Measurements from ENCODE around the gene SYNC. TPM values are rescaled to one million over a fixed set of nuclear protein-coding genes. Genes with fewer than 3 reads are reported as not detected.

The SYNC gene
- total and polyA plus RNA-seq, 10 of the 15 experiments (the other 5 are each of a cell fraction or from before 2014, with no cell fraction given), result 0.04 to 0.12 (median 0.05) TPM; not detected in 7

DNA sequence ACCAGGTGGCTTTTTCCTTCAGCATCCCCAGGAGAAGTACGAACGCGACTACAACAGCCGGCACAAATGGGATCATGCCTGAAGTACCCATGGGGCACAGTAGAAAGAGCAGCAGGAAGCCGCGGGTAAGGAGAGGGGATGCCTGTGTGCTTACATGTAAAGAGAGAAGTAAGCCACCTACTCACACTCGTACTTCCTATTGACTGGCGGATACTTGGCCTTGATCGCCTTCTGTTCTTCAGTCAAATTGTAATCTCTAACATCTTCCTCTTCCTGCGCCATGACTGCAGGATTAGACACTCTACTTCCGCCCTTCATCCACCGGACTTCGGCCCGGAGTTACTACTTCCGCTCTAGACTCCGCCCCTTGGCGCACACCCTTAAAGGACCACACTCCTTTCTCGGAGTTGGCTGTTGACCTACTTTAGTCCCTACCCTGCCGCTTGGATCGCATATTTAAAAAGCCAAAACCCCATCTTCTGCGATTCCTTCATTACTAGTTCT is 52.3 kb downstream of the SYNC start, which contains the start of gene ZBTB8OS (continued):
- TF ChIP-seq, protein P1, sequence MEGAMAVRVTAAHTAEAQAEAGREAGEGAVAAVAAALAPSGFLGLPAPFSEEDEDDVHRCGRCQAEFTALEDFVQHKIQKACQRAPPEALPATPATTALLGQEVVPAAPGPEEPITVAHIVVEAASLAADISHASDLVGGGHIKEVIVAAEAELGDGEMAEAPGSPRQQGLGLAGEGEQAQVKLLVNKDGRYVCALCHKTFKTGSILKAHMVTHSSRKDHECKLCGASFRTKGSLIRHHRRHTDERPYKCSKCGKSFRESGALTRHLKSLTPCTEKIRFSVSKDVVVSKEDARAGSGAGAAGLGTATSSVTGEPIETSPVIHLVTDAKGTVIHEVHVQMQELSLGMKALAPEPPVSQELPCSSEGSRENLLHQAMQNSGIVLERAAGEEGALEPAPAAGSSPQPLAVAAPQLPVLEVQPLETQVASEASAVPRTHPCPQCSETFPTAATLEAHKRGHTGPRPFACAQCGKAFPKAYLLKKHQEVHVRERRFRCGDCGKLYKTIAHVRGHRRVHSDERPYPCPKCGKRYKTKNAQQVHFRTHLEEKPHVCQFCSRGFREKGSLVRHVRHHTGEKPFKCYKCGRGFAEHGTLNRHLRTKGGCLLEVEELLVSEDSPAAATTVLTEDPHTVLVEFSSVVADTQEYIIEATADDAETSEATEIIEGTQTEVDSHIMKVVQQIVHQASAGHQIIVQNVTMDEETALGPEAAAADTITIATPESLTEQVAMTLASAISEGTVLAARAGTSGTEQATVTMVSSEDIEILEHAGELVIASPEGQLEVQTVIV (IDR thresholded peaks at IDR 0.05; ENCODE audit: borderline replicate concordance, partially characterized antibody), result peak; percentile 80
- TF ChIP-seq IRF3 (IDR thresholded peaks at IDR 0.05) (no peak), PAX8 (IDR thresholded peaks at IDR 0.05) (no peak), SUPT20H (IDR thresholded peaks at IDR 0.05; ENCODE audit: borderline replicate concordance, control insufficient read depth, low read depth, low read length) (no peak), EZH2 (IDR thresholded peaks at IDR 0.05; ENCODE audit: borderline replicate concordance, control insufficient read depth, low read depth, low read length) (no peak), ZNF384 (IDR thresholded peaks at IDR 0.05; ENCODE audit: borderline replicate concordance, low read depth, low read length) (no peak), TBL1XR1 (IDR thresholded peaks at IDR 0.05; ENCODE audit: low read depth, low read length) (no peak), NFIC (IDR thresholded peaks at IDR 0.05; ENCODE audit: low read depth, low read length) (no peak), HSF1 (IDR thresholded peaks at IDR 0.05; ENCODE audit: low read depth, low read length) (no peak), HCFC1 (IDR thresholded peaks at IDR 0.05; ENCODE audit: low read length) (peak; percentile 76), POLR2AphosphoS2 (IDR thresholded peaks at IDR 0.05; ENCODE audit: low read depth, low read length) (peak; percentile 81; the same call in 1 of the 2 replicates), ZNF592 (IDR thresholded peaks at IDR 0.05) (no peak), CTCF (IDR thresholded peaks at IDR 0.05 in 2 of 3, conservative IDR thresholded peaks at IDR 0.05 in 1 of 3; ENCODE audit: control insufficient read depth in 2 of 3, extremely low read depth in 1 of 3, insufficient read depth in 1 of 3, low read depth in 3 of 3, low read length in 3 of 3) (no peak)
- TF ChIP-seq, protein P2, sequence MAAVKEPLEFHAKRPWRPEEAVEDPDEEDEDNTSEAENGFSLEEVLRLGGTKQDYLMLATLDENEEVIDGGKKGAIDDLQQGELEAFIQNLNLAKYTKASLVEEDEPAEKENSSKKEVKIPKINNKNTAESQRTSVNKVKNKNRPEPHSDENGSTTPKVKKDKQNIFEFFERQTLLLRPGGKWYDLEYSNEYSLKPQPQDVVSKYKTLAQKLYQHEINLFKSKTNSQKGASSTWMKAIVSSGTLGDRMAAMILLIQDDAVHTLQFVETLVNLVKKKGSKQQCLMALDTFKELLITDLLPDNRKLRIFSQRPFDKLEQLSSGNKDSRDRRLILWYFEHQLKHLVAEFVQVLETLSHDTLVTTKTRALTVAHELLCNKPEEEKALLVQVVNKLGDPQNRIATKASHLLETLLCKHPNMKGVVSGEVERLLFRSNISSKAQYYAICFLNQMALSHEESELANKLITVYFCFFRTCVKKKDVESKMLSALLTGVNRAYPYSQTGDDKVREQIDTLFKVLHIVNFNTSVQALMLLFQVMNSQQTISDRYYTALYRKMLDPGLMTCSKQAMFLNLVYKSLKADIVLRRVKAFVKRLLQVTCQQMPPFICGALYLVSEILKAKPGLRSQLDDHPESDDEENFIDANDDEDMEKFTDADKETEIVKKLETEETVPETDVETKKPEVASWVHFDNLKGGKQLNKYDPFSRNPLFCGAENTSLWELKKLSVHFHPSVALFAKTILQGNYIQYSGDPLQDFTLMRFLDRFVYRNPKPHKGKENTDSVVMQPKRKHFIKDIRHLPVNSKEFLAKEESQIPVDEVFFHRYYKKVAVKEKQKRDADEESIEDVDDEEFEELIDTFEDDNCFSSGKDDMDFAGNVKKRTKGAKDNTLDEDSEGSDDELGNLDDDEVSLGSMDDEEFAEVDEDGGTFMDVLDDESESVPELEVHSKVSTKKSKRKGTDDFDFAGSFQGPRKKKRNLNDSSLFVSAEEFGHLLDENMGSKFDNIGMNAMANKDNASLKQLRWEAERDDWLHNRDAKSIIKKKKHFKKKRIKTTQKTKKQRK (IDR thresholded peaks at IDR 0.05; ENCODE audit: low read depth, low read length), result no peak

Data from GM12878 (cell line).